Fibroblast of gingiva (primary cell): ENCODE data around the gene IL6.
"Not testable (repeated sequence)": the region's sequence is repeated elsewhere in the genome, so short reads cannot be mapped to it uniquely, and the experiment has no call there.

Experiments used
- DNase-seq: peaks from one replicate; pipeline ENCODE4 v3.0.0-alpha.2; 2011; ENCODE audit warnings: low read depth

Gene IL6

DNA sequence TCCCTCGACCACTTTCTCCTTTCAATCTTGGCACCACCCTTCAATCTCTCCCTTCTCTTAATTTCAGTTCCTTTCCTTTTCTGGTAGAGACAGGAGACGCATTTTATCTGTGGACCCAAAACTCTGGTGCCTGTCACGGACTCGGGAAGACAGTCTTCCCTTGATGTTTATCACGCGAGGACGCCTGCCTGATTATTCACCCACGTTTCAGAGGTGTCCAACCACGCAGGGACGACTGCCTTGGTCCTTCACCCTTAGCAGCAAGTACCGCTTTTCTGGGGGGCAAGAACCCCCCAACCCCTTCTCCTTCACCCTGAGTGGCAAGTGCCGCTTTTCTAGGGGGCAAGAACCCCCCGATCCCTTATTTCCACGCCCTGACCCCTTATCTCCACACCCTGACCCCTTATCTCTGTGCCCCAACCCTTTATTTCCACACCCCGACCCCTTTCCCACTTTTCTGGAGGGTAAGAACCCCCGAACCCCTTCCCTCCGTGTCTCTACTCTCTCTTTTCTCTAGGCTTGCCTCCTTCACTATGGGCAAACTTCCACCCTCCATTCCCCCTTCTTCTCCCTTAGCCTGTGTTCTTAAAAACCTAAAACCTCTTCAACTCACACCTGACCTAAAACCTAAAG lies 22.9 kb upstream of the IL6 start:
- DNase-seq: not testable (repeated sequence)

DNA sequence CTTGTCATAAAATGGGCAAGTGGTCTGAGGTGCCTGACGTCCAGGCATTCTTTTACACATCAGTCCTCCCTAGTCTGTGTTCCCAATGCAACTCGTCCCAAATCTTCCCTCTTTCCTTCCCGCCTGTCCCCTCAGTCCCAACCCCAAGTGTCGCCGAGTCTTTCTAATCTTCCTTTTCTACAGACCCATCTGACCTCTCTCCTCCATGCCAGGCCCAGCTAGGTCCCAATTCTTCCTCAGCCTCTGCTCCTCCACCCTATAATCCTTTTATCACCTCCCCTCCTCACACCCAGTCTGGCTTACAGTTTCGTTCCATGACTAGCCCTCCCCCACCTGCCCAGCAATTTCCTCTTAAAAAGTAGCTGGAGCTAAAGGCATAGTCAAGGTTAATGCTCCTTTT lies 22.3 kb upstream of the IL6 start:
- DNase-seq: not testable (repeated sequence)

DNA sequence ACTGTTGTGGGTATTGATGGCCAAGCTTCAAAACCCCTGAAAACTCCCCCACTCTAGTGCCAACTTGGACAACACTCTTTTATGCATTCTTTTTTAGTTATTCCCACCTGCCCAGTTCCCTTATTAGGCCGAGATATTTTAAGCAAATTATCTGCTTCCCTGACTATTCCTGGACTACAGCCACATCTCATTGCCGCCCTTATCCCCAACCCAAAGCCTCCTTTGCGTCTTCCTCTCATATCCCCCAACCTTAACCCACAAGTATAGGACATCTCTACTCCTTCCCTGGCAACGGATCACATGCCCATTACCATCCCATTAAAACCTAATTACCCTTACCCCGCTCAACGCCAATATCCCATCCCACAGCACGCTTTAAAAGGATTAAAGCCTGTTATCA lies 21.1 kb upstream of the IL6 start:
- DNase-seq: not testable (repeated sequence)

DNA sequence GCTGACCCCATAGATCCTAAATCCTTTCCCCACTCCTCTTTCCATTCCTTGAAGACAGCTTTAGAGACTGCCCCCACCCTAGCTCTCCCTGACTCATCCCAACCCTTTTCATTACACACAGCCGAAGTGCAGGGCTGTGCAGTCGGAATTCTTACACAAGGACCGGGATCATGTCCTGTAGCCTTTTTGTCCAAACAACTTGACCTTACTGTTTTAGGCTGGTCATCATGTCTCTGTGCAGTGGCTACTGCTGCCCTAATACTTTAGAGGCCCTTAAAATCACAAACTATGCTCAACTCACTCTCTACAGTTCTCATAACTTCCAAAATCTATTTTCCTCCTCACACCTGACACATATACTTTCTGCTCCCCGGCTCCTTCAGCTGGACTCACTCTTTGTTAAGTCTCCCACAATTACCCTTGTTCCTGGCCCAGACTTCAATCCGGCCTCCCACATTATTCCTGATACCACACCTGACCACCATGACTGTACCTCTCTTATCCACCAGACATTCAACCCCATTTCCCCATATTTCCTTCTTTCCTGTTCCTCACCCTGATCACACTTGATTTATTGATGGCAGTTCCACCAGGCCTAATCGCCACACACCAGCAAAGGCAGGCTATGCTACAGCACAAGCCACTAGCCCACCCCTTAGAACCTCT lies 19.8 kb upstream of the IL6 start:
- DNase-seq: not testable (repeated sequence)

DNA sequence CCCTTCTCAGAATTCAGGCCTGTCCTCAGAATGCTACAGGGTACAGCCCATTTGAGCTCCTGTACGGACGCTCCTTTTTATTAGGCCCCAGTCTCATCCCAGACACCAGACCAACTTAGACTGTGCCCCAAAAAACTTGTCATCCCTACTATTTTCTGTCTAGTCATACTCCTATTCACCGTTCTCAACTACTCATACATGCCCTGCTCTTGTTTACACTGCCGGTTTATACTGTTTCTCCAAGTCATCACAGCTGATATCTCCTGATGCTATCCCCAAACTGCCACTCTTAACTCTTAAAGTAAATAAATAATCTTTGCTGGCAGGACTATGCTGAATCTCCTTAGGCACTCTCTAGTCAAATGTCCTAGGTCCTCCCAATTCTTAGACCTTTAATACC lies 18.8 kb upstream of the IL6 start:
- DNase-seq: not testable (repeated sequence)

DNA sequence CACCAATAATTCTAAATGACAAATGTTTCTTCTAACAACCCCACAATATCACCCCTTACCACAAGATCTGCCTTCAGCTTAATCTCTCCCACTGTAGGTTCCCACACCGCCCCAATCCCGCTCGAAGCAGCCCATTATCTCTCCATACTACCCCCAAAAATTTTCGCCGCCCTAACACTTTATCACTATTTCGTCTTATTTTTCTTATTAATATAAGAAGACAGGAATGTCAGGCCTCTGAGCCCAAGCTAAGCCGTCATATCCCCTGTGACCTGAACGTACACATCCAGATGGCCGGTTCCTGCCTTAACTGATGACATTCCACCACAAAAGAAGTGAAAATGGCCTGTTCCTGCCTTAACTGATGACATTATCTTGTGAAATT lies 18.3 kb upstream of the IL6 start:
- DNase-seq: not testable (repeated sequence)

DNA sequence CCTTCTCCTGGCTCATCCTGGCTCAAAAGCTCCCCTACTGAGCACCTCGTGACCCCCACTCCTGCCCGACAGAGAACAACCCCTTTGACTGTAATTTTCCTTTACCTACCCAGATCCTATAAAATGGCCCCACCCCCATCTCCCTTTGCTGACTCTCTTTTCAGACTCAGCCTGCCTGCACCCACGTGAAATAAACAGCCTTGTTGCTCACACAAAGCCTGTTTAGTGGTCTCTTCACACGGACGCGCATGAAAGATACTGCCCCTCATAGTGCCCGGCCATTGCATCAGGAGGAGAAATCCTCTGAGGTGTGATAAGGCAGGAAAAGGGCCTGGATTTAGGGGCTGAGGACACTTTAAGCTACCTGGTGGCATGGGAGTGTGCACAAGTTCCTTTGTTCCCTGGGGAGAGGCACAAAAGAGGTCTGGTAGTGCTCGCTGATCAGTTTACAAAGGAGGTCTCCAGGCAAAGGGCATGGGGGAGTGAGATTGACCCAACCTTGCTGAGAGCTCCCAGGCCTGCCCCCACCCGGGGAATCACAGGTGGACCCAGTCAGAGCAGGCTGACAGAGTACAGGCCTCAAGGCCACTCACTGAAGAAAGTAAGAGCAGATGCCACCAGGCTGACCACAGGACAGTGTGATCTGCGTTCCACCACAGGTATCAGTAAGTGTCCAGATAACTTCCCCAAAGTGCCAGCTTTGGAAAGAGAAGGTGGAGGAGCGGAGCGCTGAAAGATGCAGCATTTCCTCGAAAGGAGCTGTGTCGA lies 17.8 kb upstream of the IL6 start:
- DNase-seq: not testable (repeated sequence)

DNA sequence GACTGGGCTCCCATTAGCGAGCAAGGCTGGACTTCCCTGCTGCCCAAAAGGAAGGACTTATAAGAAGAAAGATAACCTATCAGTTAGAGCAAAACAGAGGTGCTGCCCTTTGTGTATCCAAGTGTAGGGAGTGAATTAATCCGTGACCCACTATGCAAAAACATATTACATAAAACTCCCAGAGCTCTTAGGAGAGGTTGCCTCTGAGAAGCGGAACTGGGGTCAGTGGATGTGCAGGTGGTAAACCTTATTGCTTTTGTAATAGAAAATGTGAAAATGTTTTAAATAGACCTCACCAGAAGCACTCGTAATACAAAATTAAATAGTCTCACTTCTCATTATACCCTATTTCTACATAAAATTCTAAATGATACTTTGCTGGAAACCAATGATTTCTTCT lies 17.1 kb upstream of the IL6 start:
- DNase-seq: no peak

DNA sequence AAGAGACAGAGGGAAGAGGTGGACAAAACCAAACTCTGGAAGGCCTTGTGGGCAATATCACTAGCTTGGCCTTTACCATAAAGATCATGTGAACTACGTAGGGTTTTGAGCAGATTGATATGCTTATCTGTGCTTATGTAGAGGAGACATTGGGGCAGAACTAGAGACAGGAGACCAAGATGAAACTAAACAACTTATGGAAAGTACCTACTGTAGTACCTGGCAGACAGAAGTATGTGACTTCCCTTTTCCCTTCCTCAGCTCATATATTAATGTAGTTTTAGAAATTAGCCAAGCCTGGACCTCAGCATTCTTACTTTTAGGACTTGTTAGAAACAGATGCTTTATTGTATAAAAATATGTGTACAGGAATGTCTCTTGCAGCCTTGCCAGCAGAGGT lies 14.0 kb upstream of the IL6 start:
- no peak for DNase-seq

DNA sequence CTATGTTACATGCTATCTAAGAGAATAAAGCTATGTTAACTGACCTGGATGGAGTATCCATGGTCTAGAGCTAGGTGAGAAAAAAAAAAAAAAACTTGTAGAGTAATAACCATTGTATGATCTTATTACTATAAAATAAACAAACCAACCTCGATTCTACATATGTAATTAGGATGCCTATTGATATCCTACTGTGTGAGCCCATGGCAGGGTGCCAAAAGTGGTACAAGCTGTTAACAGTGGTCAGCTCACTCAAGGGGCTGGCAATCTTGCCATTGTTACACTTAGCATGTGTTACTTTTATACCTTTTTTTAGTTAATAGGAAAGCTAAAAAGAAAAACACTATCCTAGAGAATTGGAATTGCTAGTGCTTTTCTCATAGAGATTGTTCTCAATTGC lies 13.5 kb upstream of the IL6 start:
- no peak for DNase-seq

DNA sequence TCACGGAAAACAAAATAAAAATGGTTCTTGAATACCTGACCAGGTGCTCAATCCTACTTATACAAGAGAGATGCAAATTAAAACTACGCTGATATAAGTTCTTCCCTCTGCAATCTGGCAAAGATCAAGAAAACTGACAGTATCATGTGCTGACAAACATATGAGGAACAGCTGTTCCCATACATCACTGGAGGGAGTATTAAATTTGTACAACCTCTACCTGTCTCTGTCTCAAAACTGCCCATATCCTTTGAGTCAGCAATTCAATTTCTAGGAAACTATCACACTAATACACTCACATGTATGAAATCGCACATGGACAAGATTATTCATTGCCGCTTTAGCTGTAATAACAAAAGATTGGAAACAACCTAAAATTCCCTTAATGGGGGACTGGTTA lies 11.0 kb upstream of the IL6 start:
- no peak for DNase-seq

DNA sequence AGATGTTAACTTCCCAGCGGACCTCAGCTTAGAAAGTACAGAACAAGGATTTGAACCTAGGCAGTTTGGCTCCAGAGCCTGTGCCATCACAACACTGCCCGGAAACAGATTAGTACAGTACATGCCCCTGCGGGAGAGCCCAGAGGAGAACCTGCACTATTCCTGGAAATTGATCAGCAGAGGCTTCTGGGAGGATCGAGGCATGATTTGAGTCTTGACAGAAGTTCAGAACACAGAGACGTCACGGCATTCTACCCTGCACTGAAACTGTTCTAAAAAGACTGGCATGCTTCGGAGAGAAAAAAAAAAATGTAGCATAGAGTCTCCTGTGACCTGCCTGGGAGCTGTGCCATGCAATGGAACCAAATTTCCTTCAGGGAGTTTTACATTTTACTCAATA lies 9.2 kb upstream of the IL6 start:
- DNase-seq: no peak

DNA sequence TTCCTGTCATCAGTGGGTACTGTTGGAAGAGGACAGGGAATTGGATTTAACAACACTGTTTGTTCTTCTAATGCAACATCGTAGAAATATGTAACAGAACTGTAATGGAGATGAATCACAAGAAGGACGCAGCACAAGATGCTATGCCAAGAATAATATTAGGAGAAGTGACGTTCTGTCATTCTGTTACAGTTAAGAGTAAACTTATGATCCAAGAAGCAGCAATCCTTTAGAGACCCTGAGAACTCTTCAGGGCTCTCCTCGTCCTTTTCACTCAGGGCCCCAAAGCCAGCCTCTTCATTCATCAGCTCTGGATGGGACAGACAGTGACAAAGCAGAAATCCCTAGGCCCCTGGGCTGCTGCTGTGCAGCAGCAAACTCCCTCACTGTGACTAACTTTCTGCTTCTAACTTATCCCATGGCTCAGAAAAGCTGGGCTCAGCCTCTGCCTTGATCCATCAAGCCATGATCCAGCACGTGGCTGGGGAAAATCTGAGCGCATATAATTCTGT lies 8.7 kb upstream of the IL6 start:
- peak; percentile 93 for DNase-seq

DNA sequence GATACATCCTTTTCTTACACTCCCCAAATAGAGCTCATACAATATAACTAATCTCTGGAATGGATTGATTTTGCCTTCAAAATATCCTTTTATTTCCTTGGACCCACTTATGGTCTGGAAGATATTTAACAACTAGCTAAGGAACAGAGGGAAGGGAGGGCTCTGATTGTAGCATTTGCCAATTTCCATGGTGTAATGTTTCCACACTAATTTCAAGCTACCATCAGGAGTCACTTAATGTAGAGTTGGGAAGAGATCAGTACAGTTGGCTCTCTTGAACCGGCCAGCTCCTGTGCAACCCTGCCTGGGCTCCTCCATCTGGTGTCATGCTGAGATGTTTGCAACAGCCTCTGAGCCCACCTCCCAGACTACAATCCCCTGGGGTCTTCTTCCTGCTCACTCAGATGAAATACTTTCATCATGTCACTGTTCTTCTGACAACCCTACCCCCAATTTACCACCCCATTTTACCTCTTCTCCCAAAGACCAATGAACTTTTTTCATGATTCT lies 8.0 kb upstream of the IL6 start:
- peak; percentile 72 for DNase-seq

DNA sequence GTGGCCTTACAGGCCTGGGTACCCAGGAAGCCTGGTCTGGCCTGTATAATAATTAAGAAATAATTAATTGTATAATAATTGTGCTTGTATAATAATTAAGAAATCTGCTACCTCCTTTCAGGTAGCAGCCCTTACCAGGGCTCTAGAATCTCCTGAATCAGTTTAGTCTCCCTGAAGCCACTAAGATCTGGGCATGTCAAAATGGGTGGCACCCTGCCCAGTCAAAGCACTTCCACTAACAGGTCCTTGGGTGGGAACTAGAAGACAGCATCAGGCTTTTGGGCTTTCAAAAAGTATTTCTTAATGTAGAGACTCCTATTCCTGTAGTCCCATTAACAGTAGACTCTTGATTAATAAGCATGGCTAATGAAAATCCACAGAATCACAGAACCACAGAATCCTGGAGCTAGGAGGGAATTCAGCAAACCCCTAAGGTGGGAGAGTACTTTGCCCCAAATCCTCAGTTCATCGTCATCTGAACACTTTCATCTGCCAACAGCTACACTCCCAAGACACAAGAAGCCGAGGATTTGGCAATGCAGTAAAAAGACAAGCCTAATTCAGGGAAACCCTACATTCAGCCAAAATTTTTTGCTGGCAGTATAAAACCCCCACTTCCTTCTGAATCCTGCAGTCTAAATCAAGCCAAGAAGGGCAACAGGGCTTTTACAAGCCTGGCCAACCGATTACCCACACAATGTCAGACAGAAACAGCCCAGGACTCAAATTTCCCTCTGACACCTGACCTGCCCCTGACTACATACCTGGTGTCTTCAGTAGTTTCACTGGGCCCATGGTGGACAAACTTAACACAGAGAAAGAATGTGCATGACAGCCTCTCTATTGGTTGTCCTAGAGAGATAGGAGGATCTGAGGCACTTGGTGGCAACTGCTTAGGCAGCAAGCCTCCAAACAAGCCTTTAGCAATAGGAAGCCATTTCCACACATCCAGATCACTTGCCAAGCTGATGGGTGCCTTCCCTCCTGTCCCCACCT lies 5.9 kb upstream of the IL6 start:
- DNase-seq: peak; percentile 53

DNA sequence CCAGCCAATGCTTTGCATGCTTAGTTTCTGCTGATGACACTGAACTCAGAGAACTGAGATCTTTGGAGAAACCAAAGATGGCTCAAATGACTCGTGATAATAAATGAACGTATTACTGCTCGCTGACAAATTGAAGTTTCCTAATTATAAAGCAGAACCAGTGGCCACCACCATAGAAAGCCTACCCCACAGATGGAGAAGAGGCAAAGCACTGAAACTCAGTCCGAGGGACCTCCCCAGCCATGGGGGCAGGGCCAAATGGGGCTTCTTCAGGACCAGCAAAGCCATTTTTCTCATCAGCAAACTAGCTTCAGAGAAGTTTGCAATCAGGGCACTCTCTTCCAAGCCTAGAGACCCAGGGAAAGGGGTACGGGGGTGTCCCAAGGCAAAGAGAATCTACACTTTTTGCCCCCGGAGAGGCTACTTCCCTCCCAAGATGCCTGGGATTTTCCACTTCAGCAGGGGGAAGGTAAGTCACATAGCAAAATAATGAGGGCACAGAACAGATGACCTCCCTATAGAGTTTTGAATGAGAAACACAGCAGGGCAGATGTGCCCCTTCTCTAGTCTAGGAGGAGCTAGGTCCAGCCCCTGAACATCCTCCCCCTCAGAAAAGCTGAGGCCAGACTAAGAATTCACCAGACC lies 4.3 kb upstream of the IL6 start:
- no peak for DNase-seq

DNA sequence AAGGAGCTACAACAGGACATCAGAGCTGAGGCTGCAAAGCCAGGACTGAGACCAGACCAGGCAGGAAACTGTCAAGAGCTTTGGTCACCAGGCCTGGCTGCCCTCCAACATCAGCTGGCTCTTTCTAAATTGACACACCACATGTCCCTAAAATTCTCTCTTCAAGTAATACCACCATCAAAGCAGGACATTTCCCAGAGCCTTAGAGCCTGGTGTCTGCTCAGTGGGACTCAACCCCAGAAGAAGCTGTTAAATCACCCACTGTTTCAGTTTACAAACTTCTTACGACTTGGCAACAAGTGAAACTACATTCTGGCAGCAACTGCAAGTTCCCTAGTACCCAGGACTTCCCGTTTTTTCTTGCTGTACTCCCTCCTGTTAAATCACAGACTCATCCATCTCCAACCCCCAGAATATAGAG lies 3.8 kb upstream of the IL6 start:
- DNase-seq: peak; percentile 31

DNA sequence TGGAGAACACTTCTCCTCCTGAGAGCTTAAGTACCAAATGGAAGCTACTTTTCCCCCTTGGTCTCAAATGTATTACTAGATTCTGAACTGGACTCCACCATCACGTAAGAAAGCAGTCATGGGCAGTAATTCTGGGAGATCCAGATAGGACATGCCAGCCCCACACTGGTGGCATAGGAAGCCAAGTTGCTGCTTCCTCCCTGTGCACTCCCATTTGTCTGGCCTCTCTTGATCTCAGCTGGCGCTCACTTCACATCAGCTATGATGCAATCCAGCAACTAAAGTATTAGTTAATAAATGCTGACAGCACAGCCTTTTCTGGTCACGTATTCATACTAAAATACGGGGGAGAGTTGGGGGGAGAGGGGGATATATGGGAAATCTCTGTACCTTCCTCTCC lies 3.4 kb upstream of the IL6 start:
- peak; percentile 47 for DNase-seq

DNA sequence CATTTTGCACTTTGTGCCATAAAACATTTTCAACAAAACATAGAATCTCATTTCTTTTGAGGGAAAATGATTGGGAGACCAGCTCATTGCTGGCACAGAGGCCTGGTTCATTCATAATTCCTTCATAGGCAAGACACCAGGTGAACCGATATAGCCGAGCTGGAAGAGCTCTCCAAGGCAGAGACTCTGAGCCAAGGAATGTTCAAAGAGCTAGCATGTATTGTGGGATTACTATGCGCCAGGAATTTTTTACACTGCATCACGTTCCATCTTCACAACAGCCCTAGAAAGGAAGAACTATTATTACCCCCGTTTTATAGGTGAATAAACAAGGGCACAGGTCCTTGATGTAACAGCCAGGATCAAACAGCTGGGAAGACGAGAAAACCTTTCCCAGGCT lies 2.1 kb upstream of the IL6 start:
- DNase-seq: no peak

DNA sequence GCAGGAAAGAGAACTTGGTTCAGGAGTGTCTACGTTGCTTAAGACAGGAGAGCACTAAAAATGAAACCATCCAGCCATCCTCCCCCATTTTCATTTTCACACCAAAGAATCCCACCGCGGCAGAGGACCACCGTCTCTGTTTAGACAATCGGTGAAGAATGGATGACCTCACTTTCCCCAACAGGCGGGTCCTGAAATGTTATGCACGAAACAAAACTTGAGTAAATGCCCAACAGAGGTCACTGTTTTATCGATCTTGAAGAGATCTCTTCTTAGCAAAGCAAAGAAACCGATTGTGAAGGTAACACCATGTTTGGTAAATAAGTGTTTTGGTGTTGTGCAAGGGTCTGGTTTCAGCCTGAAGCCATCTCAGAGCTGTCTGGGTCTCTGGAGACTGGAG lies 1.4 kb upstream of the IL6 start:
- DNase-seq: peak; percentile 58

DNA sequence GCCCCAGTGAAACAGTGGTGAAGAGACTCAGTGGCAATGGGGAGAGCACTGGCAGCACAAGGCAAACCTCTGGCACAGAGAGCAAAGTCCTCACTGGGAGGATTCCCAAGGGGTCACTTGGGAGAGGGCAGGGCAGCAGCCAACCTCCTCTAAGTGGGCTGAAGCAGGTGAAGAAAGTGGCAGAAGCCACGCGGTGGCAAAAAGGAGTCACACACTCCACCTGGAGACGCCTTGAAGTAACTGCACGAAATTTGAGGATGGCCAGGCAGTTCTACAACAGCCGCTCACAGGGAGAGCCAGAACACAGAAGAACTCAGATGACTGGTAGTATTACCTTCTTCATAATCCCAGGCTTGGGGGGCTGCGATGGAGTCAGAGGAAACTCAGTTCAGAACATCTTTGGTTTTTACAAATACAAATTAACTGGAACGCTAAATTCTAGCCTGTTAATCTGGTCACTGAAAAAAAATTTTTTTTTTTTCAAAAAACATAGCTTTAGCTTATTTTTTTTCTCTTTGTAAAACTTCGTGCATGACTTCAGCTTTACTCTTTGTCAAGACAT lies 574 bp upstream of the IL6 start:
- peak; percentile 63 for DNase-seq
